G401.6 (cell line): ENCODE results near the gene ZNF716.
"Not testable (repeated sequence)": the region's sequence is repeated elsewhere in the genome, so short reads cannot be mapped to it uniquely, and the experiment has no call there.

Experiments
- FAIRE-seq: peaks from 2 replicates; lab custom pipeline; 2012; peaks lifted over from hg19 to GRCh38; lab: Jason Lieb, UNC

Gene ZNF716

DNA sequence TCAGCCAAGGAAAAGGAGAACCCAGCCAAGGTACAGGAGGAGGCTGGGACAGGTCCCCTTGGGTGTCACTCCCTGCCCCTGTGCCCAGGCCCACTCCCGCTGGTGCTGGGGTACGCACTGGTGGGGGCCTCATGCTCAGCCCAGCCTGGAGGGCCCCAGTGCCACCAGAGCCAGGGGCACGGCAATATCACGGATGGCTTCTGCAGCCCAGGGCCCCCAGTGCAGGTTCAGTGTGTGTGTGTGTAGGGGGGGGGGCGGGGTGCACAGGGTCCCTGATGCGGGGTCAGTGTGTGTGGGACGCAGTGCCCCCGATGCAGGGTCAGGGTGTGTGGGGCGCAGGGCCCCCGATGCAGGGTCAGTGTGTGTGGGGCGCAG, 23.4 kb upstream of the ZNF716 start:
- FAIRE-seq, result no peak

DNA sequence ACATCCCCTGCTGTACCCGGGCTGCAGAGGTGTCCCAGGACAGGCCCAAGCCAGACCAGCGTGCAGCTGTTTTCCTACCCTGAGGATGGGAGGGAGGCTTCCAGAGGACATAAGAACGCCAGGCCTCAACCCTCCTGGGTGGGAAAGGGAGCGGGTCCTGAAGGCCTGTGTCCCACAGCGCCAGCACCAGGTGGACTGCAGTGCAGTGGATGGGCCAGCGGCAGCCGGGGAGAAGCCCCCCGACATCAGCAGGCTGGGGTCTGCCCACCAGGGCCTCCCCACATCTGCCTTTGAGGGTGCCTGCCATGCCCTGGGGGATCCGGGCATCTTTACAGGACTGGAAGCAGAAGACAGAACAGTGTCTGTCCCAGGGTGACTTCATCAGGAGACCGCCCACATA, 22.8 kb upstream of the ZNF716 start:
- no peak for FAIRE-seq

DNA sequence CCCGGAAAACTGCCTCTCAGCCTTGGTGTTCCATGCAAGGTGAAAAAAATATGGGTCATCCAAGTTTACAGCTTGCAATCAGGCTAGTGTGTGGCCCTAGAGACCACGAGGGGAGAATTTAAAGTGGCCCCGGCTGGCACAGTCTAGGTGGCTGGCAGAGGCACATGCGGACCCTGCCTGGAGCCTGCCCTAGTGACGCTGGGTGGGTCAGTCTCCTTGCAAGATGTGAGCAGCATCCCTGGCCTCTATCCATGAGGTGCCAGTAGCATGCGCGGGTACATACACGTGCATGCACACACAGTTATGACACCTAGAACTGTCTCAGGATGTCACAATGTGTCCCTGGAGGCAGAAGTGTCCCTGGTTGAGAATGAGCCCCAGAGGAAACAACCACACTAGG, 22.4 kb upstream of the ZNF716 start:
- no peak for FAIRE-seq

DNA sequence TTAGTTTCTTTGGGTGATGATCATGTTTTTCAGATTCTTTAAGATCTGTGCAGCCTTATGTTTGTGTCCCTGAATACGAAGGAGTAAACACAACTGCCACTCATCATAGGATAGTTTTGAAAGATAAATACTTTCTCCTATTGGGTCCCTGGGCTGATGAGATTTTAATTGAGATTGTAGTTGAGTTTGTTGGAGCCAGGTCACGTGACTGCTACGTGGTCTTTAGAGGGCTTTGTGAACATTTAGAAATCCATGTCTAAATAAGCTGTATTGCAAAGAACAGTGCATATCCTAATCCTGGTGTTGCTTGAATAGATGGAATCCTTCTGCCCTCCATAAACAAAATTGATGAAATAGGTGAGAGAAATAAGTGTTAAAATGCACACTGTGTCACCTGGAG, 17.4 kb upstream of the ZNF716 start:
- no peak for FAIRE-seq

DNA sequence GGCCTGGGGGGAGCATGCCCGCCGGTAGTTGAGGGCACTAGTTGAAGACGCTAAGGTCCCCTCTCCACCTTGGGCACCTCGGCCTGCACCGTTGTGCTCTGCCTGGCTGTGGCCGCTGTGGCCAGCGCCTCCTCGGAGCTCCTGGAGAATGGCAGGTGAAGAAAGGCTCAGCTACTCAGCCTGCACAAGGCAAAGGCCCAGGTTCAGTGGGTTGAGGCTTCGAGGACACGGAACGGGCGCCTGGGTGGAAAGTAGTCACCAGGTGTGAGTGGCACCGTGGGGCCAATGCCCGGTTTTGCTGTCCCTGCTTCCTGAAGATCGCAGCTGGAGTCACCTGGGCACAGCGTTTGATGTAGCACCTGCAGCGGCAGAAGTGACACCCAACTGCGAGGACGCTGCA, 12.4 kb upstream of the ZNF716 start:
- FAIRE-seq, result no peak

DNA sequence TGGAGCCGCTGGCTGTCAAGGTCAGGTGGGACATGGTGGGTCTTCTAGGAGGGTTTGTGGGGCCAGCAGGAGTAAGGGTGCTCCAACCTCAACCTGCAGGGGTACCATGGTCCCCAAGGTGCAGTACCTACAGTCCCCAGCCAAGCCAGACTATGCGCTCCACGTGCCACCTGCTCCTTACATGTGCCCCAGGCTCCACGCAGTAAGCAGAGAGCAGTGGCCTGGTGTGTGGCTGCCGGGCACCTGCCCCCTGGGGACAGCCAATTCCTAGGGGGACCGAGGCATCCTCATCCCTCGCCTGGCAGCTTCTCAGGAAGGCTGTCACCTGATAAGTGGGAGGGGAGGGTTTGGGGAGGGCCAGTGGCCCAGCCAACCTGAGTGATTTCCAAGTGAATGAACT, 11.7 kb upstream of the ZNF716 start:
- no peak for FAIRE-seq

DNA sequence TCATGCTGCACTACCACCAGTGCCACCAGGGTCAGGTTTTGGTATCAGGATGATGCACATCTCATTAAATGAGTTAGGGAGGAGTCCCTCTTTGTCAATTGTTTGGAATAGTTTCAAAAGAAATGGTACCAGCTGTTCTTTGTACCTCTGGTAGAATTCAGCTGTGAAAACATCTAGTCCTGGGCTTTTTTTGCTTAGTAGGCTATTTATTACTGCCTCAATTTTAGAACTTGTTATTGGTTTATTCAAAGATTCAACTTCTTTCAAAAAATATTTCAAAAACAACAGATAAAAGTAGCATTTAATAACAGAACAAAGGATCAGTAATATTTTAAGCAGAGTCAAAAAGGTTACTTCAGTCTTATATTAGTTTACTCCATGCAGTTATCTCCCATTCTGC, 6.4 kb upstream of the ZNF716 start:
- FAIRE-seq, result no peak

DNA sequence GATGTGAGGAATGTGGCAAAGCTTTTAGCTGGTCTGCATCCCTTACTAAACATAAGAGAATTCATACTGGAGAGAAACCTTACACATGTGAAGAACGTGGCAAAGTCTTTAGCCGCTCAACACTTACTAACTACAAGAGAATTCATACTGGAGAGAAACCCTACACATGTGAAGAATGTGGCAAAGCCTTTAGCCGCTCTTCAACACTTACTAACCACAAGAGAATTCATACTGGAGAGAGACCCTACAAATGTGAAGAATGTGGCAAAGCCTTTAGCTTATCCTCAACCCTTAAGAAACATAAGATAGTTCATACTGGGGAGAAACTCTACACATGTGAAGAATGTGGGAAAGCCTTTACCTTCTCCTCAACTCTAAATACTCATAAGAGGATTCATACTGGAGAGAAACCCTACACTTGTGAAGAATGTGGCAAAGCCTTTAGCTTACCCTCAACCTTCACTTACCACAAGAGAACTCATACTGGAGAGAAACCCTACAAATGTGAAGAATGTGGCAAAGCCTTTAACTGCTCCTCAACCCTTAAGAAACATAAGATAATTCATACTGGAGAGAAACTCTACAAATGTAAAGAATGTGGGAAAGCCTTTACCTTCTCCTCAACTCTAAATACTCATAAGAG, 19.3 kb downstream of the ZNF716 start:
- FAIRE-seq, result not testable (repeated sequence)

DNA sequence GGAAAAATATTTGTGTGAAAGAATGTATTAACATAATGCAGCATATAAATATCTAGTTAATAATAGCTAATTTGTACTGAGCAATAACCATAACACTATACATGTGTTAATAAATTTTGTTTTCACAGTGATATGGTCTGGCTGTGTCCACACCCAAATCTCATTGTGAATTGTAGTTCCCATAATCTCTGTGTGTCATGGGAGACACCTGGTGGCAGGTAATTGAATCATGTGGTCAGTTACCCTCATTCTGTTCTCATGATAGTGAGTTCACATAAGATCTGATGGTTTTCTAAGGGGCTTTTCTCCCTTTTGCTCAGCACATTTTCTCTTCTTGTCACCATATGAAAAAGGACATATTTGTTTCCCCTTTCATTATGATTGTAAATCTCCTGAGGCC, 30.3 kb downstream of the ZNF716 start:
- FAIRE-seq, result not testable (repeated sequence)

DNA sequence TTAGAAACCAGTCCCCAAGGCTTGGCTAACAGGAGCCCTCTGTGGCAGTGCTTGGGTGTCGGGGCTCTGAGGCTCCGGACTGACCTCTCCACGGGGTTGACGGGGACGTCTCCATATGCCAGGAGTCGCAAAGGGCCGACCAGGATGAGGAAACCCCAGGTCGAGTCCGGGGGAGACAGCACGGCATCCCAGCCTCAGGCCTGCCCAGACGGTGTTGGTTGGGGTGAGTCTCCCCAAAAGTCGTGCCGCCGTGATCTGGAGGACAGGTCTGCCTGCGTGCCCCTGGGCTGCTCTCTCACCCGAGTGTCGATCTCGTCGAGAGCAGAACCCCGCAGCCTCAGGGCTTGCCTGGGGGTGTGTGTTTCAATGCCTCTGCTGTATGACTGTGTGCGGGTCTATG, 35.0 kb downstream of the ZNF716 start:
- FAIRE-seq, result not testable (repeated sequence)

DNA sequence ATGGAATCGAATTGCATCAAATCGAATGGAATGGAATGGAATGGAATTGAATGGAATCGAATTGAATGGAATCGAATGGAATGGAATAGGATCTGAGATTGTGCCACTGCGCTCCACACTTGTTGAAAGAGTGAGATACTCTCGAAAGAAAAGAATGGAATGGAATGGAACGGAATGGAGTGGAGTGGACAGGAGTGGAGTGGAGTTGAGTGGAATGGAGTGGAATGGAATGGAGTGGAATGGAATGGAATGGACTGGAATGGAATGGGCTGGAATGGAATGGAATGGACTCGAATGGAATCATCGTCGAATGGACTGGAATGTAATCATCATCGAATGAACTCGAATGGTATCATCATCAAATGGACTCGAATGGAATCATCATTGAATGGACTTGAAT, 38.0 kb downstream of the ZNF716 start:
- FAIRE-seq, result no peak

DNA sequence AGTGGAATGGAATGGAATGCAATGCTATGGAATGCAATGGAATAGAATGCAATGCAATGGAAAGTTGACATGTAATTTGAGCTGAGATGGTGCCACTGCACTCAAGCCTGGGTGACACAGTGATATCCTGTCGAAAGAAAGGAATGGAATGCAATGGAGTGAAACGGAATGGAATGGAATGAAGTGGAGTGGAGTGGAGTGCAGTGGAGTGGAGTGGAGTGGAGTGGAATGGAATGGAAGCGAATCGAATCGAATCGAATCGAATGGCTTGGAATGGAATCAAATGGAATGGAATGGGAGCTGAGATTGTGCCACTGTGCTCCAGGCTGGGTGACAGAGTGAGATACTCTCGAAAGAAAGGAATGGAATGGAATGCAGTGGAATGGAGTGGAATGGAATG, 45.1 kb downstream of the ZNF716 start:
- not testable (repeated sequence) for FAIRE-seq

DNA sequence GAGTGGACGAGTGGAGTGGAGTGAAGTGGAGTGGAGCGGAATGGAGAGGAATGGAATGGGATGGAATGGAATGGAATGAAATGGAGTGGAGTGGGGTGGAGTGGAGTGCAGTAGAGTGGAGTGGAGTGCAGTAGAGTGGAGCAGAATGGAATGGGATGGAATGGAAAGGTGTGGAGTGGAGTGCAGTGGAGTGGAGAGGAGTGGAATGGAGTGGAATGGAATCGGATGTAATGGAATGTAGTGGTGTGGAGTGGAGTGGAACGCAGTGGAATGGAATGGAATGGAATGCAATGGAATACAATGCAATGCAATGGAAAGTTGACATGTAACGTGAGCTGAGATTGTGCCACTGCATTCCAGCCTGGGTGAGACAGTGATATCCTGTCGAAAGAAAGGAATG, 46.4 kb downstream of the ZNF716 start:
- no peak for FAIRE-seq

DNA sequence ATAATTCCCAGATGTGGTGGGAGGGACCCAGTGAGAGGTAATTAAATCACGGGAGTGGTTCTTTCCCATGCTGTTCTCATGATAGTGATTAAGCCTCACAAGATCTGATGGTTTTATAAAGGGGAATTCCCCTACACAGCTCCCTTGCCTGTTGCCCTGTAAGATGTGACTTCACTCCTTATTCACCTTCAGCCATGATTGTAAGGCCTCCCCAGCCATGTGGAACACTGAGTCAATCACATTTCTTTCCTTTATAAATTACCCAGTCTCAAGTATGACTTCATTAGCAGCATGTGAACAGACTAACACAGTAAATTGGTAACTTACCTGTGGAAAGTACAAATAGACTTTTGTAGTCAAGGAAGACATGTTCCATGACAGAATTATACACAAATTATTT, 55.2 kb downstream of the ZNF716 start:
- no peak for FAIRE-seq
